ENCODE results near the gene CDY2B.
"Not testable (repeated sequence)": the region's sequence is repeated elsewhere in the genome, so short reads cannot be mapped to it uniquely, and the experiment has no call there.

The CDY2B gene

GRCh38 chrY:17880120-17880519 is at the start of gene CDY2B:
CDY2B (minus strand) TSS chrY:17880220; CDS start chrY:17879892, 328 bp downstream.
- not testable (repeated sequence) for DNase-seq (ENCODE audit: low spot score)

- DNase-seq (ENCODE audit: low spot score) = not testable (repeated sequence)
Measured at GRCh38 chrY:17908009-17908408, 28.0 kb upstream of the CDY2B start.

GRCh38 chrY:17907351-17907750 is 27.3 kb upstream of the CDY2B start:
- DNase-seq (ENCODE audit: low spot score) = not testable (repeated sequence)

GRCh38 chrY:17881697-17882096 is 1.7 kb upstream of the CDY2B start:
- not testable (repeated sequence) for DNase-seq (ENCODE audit: low spot score)

- DNase-seq (ENCODE audit: low spot score) = not testable (repeated sequence)
Measured at GRCh38 chrY:17876767-17877166, 3.3 kb downstream of the CDY2B start.

GRCh38 chrY:17875401-17875800 is 4.6 kb downstream of the CDY2B start:
- not testable (repeated sequence) for DNase-seq (ENCODE audit: low spot score)

GRCh38 chrY:17871194-17871903 is 8.7 kb downstream of the CDY2B start:
- DNase-seq (ENCODE audit: low spot score) = not testable (repeated sequence)

- DNase-seq (ENCODE audit: low spot score) = not testable (repeated sequence)
Measured at GRCh38 chrY:17870737-17871136, 9.3 kb downstream of the CDY2B start.

- DNase-seq (ENCODE audit: low spot score) = not testable (repeated sequence)
Measured at GRCh38 chrY:17867850-17868249, 12.2 kb downstream of the CDY2B start.

GRCh38 chrY:17860634-17861033 is 19.4 kb downstream of the CDY2B start:
- DNase-seq (ENCODE audit: low spot score) = not testable (repeated sequence)

- DNase-seq (ENCODE audit: low spot score) = not testable (repeated sequence)
Measured at GRCh38 chrY:17856963-17857848, 22.8 kb downstream of the CDY2B start.

- DNase-seq (ENCODE audit: low spot score) = not testable (repeated sequence)
Measured at GRCh38 chrY:17856508-17856907, 23.5 kb downstream of the CDY2B start.

GRCh38 chrY:17849131-17849530 is 30.9 kb downstream of the CDY2B start:
- not testable (repeated sequence) for DNase-seq (ENCODE audit: low spot score)

GRCh38 chrY:17832149-17832548 is 47.9 kb downstream of the CDY2B start:
- DNase-seq (ENCODE audit: low spot score) = not testable (repeated sequence)

Data from left forelimb (tissue), 1 donor.